A673 (cell line): ENCODE measurements around the gene RNF167.

Experiments used
- CTCF ChIP-seq: fragments of 300-800, 200-600 bp; sonication (generic); conservative IDR thresholded peaks from 2 replicates; pipeline ENCODE4 v1.5.1; 2017; ENCODE audit warnings: low read depth, mild to moderate bottlenecking, antibody characterized with exemption, low read length, moderate library complexity, mixed read lengths
- EZH2 ChIP-seq: fragments of 200-600 bp; sonication (generic); IDR thresholded peaks from 2 replicates; pipeline ENCODE4 v1.6.1; 2017; ENCODE audit warnings: borderline replicate concordance, low read depth, mild to moderate bottlenecking, mixed read lengths, antibody characterized with exemption, low read length; ENCODE audit not compliant: poor library complexity, severe bottlenecking

GRCh38 chr17:4895121-4895520 lies 44.9 kb upstream of the RNF167 start:
- TF ChIP-seq CTCF (no peak), EZH2 (no peak)
